GM12801 (cell line): ENCODE results near the gene INSIG1.

Source experiments
- TF ChIP-seq, protein P1 (sequence below): IDR thresholded peaks from one replicate; pipeline ENCODE4 v1.5.1; 2011; ENCODE audit warnings: control low read depth; ENCODE audit not compliant: insufficient read length; ENCODE audit errors: extremely low read depth

Gene INSIG1

DNA sequence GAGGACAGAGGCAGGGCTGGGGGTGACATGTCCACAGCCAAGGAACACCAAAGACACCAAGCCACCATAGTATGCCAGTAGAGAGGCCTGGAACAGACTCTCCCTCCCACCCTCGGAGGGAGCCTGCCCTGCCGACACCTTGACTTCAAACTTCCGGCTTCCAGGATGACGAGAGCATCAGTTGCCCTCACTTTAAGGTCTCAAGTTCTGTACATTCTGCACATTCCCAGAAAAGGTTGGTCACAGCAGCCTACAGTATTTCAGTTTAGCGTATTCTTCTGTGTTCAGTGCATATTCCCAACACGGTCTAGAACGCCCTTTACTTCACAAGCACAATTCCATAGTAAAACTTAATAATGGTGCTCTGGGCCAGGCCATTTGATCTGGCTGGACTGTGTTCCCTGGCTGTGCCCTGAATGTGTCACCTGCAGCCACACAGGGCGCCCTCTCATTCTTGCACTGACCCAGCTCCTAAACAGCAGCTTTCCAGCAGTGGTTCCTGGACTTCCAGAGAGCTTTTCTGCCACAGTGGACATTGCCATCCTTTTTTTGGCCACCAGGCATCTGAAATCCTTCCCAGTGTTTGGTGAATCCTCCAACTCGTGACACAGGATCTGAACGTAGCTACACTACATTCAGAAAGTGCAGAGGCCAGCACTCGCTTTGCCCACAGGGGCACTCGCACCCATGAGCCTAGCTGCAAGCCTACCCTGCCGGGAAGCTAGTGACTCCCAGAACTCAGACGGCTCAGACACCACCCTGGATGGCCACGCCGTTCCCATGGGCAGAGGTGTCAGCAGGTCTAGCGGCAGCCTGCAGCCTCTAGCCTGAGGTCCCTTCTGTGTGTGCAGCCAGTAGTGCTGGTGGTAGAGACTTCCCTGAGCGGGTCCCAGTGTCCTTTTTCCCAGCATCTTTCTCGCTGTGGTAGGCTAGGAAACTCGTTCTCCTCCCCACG, 36.4 kb upstream of the INSIG1 start:
- TF ChIP-seq, protein P1, sequence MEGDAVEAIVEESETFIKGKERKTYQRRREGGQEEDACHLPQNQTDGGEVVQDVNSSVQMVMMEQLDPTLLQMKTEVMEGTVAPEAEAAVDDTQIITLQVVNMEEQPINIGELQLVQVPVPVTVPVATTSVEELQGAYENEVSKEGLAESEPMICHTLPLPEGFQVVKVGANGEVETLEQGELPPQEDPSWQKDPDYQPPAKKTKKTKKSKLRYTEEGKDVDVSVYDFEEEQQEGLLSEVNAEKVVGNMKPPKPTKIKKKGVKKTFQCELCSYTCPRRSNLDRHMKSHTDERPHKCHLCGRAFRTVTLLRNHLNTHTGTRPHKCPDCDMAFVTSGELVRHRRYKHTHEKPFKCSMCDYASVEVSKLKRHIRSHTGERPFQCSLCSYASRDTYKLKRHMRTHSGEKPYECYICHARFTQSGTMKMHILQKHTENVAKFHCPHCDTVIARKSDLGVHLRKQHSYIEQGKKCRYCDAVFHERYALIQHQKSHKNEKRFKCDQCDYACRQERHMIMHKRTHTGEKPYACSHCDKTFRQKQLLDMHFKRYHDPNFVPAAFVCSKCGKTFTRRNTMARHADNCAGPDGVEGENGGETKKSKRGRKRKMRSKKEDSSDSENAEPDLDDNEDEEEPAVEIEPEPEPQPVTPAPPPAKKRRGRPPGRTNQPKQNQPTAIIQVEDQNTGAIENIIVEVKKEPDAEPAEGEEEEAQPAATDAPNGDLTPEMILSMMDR: no peak

DNA sequence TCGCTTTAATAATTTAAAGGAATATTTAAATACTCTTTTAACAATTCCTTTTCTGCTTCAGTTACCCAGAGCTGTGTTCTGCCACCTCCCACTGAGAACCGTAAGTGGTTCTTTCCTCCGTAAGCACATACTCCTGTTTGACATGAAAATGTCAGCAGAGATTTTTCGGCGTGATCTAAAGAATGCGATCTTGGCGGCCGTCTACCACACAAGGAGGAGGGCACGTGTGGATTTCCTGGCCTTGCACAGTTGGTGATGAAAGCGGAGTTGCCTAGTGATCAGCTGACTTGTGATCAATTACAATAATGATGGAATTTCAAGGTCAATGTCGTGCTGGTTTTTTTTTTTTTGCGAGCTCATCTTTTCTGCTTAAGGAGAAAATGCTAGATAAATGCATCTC, 35.6 kb upstream of the INSIG1 start:
- TF ChIP-seq, protein P1: no peak

DNA sequence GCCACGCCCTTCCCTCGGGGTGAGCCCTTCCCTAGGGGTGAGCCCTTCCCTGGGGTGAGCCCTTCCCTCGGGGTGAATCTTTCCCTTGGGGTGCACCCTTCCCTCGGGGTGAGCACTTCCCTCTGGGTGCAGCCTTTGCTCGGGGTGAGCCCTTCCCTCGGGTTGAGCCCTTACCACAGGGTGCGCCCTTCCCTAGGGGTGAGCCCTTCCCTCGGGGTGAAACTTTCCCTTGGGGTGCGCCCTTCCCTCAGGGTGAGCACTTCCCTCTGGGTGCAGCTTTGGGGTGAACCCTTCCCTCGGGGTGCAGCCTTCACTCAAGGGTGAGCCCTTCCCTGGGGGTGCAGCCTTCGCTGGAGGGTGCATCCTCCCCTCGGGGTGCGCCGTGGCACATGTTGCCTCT, 34.6 kb upstream of the INSIG1 start:
- TF ChIP-seq, protein P1: no peak

DNA sequence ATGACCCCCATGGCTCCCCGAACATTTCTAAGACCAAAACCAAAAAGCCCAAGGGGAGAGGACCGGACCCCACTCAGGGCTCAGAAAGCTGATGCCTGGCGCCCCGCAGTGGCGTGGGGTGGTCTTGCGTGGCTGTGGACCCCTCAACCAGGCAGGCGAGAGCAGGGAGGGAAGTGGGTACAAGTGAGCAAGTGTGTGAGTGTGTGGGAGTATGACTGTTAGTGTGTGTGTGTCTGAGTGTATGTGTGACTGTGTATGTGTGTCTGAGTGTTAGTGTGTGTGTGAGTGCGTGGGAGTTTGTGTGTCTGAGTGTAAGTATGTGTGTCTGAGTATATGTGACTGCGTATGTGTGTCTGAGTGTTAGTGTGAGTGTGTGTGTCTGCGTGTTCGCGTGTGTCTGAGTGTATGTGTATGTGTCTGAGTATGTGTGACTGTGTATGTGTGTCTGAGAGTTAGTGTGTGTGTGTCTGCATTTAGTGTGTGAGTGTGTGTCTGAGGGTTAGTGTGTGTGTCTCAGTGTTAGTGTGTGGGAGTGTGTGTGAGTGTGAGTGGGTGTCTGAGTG, 34.0 kb upstream of the INSIG1 start:
- TF ChIP-seq, protein P1: no peak

DNA sequence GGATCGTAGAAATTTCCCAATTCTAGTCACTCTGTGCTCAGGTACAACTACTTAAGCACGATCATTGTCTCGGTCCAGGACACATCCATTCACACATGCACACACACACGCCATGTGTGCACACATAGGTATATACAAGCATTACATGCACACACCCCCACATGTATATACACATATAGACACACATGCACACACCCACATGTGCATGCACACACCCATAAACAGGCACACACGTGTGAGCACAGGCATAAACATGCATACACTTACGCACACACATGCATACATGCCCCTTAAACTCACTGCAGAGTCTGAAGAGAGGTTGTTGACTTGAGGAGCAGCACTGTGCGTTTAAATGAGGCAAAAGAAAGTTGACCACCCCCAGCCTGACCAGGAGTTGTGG, 32.5 kb upstream of the INSIG1 start:
- TF ChIP-seq, protein P1: no peak

DNA sequence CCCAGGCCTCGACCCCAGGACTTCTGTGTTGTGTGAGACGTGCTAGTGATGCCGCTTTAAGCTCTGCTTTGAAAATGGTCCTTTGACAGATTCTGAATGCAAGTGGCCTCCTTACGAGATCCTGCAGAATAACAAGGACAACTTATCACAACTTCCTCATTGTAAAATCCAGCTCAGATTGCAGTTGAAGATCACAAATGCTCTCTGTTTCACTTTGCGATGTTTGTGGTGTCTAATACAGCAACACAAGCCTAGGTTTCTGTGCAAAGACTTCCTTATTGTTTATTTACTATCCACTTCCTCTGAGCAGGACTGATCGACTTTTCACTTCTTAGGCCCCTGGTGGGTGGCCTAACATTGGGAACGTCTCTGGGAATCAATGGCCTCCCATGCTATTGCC, 31.7 kb upstream of the INSIG1 start:
- TF ChIP-seq, protein P1: no peak

DNA sequence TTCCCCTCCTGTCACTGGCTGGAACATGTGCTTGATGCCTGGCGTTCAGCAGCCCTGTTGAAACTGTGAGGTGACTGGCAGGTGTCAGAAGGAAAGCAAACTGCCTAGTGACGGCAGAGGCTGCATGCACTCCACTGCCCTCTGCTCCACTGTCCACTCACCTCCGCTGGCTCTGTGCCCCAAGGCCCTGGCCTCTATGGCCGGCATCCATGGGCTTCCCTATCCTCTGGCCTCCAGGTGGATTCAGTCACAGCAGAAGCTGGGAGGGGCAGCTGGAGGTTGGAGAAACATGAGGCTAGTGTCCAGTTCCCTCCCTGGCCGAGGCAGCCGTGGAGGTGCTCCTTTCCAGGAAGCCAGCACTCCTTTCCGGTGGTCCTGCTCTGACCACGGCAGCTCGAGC, 31.2 kb upstream of the INSIG1 start:
- TF ChIP-seq, protein P1: no peak
